Fibroblast of peridontal ligament (primary cell): Measurements from ENCODE around the gene RABEPK.
"Not testable (repeated sequence)": the region's sequence is repeated elsewhere in the genome, so short reads cannot be mapped to it uniquely, and the experiment has no call there.

Source experiments
- DNase-seq: peaks from one replicate; pipeline ENCODE4 v3.0.0-alpha.2; 2010; ENCODE audit errors: extremely low read depth

The RABEPK gene

DNA sequence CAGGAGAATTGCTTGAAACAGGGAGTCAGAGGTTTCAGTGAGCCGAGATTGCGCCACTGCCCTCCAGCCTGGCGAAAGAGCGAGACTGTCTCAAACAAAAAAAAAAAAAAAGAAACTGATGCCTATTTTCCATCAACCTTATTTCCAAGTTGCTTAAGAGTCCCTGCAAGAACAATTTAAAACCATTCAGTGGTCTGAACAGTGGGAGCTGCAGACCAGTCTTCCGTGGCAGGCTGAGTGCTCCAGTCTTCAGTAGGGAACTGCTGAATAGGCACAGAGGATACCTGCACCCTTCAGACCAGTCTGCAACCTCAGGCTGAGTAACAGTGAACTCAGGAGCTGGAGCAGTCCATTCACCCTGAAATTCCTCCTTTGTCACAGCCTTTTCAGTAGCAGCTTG, 5.9 kb upstream of the RABEPK start:
- not testable (repeated sequence) for DNase-seq

DNA sequence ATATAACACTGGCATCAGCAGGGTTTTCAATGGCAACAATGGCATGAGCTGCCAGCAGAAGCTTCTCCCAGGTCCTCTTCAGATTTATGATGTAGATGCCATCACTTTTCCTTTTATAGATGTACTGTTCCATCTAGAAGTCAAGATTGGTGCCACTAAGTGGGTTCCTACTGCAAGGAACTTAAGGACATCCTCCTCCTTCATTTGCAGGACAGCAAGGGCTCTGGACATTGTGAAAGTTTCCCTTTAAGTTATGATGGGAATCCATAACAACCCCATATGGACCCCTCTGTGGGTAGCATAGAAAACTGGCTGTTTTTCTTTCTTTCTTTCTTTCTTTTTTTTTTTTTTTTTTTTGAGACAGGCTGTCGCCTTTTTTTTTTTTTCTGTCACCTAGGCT, 4.8 kb upstream of the RABEPK start:
- DNase-seq: not testable (repeated sequence)

DNA sequence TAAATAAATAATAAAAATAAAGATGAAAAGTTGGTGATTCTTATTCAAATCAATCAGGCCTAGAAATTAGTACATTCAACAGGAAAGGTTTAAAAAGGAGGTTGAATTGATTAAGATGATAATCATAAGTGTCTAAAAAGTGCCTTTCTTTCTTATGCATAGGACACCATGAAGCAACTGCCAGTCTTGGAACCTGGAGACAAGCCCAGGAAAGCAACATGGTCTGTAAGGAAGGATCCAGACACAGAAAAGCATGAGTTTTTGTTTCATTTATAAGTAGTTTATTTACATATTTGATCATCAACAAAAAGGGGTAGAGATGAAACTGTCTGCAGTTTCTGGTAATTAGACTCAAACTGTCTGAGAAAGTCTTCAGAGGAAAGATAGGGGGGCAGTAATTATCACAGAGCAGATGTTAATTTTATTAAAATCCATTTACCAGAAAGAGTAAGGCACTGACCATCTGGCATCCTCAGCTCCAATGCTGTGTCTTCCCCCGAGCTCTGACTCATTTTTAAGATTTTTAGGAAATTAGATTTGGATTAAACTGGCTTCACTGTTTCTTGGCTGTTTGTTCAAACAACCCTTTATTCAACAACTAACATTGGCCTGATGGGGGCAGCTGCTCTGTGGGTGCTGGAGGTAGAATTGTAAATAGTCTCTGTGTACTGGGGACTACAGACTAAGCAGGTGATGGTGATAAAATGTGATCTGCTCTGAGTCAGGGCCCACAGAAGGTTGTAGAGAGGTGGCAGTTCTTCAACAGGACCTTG, 2.7 kb downstream of the RABEPK start:
- peak; percentile 17 for DNase-seq

DNA sequence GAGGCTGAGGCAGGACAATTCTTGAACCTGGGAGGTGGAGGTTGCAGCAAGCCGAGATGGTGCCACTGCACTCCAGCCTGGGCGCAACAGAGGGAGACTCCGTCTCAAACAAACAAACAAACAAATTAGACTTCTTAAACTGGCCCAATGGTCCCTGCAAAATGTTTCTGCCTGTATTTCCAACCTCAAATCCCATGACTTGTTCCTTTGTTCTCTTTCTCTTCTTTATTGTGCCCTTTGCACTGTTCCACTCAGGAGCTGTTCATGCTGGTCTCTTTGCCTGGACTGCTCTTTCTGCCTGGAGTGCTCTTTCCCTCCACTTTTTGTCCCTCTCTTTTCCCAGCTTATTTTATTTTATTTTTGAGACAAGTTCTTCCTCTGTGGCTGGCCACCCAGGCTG, 4.1 kb downstream of the RABEPK start:
- DNase-seq: no peak

DNA sequence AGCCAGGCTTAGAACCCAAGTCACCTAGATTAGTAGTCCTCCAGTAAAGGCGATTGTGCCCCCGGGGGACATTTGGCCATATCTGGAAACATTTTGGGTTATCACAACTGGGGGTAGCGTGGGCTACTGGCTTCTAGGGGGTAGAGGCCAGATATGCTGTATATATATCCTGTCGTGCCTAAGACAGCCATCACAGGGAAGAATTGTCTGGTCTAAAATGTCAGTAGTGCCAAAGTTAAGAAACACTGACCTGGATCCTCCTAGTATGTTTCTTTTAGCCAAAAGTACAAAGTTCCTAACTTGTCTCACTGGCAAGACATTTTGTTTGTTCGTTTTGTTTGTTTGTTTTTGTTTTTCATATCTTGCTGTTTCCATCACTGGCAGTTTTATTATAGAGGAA, 13.8 kb downstream of the RABEPK start:
- no peak for DNase-seq

DNA sequence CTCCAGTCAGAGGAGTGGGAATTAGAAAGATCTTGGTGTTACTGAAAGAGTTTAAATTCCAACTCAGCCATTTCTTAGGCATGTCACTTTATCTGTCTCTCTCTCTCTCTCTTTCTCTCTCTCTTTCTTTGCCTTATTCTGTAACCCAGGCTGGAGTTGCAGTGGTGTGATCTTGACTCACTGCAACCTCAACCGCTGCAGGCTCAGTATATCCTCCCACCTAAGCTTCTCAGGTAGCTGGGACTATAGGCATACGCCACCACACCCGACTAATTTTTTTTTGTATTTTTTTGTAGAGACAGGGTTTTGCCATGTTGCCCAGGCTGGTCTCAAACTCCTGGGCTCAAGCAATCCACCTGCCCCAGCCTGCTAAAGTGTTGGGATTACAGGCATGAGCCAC, 18.3 kb downstream of the RABEPK start:
- DNase-seq: no peak

DNA sequence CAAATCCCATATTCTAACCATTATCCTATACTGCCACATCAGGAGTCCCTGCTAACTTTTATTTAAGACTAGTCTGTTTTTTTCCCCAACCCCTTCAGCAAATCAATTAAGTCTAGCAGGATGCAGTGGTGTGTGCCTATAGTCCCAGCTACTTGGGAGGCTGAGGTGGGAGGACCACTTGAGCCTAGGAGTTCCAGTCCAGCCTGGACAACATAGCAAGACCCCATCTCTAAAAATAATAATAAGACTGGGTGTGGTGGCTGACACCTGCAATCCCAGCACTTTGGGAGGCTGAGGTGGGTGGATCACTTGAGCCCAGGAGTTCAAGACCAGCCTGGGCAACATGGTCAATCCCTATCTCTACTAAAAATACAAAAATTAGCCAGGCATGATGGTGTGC, 24.5 kb downstream of the RABEPK start:
- not testable (repeated sequence) for DNase-seq

DNA sequence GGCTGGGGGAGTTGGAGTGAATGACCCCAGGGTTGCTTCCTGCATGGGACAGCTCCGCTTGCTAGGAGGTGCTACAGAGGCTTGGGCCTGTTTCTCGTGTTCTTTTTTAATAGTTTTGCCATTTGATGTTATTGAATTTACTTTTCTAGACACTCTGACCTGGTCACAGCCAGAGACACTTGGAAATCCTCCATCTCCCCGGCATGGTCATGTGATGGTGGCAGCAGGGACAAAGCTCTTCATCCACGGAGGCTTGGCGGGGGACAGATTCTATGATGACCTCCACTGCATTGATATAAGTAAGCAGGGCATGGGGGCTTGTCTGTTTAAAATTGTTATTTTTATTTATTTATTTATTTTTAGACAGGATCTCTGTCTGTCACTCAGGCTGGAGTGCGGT, 27.4 kb downstream of the RABEPK start:
- no peak for DNase-seq

DNA sequence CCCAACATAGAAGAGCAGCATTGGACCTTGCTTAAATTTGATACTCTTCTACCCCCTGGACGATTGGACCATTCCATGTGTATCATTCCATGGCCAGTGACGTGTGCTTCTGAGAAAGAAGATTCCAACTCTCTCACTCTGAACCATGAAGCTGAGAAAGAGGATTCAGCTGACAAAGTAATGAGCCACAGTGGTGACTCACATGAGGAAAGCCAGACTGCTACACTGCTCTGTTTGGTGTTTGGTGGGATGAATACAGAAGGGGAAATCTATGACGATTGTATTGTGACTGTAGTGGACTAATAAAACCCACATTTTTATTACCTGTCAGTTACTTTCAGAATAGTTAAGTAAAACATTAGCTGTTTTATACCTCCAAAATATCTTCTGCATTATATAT, 33.3 kb downstream of the RABEPK start:
- DNase-seq: peak; percentile 99

DNA sequence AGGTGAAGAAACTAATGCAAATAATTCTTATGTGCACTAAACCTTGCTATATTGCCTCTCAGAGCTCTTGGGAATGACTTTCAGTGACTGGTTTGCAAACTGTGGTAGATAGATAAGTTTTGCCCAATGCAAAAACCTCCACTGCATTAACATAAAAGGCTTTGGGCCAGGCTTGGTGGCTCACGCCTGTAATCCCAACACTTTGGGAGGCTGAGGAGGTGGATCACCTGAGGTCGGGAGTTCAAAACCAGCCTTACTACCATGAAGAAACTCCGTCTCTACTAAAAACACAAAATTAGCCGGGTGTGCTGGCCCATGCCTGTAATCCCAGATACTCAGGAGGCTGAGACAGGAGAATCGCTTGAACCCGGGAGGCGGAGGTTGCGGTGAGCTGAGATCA, 33.8 kb downstream of the RABEPK start:
- not testable (repeated sequence) for DNase-seq

DNA sequence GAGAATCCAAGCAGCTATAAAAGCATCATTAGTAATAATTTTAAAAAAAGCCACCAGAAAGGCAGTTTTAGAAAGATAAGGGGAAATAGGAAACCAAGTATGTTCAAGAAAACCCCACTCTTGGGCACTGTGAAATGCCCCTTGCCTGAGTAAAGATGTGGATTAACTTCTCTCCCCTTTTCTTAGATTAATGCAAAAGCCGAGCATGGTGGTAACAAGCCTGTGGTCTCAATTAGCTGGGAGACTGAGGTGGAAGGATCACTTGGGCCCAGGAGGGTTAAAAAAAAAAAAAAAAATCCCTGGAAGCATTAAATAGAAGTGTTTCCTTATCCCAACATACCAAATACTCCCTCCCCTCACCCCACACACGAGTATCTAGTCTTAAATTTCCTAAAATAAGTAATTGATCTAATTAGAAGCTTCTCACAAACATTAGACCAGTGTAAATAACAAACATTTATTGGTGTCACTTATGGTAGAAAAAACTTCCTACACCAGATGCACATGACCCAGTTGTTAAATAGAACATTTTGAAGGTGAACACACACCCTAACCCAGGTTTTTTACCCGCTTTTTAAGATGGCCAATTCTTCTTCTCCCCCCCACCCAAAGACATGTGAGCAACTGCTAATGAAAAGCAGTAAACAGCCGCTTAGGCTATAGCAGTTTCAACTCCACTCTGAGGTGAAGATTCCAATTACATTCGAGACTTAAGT, 35.6 kb downstream of the RABEPK start:
- DNase-seq: peak; percentile 22

DNA sequence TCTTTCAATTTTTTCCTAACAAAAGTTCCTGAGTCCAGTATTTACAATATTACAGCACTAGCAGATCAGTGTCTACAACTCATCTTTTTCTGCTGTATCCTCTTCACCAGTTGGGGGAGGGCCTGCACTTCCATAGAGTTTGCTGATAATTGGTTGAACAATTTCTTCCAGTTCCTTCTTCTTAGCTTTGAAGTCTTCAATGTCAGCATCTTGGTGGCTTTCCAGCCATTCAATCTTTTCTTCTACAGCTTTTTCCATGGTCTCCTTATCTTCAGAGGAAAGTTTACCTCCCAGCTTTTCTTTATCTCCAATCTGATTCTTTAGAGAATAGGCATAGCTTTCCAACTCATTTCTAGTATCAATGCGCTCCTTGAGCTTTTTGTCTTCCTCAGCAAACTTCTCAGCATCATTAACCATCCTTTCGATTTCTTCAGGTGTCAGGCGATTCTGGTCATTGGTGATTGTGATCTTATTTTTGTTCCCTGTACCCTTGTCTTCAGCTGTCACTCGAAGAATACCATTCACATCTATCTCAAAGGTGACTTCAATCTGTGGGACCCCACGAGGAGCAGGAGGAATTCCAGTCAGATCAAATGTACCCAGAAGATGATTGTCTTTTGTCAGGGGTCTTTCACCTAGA, 36.3 kb downstream of the RABEPK start:
- not testable (repeated sequence) for DNase-seq

DNA sequence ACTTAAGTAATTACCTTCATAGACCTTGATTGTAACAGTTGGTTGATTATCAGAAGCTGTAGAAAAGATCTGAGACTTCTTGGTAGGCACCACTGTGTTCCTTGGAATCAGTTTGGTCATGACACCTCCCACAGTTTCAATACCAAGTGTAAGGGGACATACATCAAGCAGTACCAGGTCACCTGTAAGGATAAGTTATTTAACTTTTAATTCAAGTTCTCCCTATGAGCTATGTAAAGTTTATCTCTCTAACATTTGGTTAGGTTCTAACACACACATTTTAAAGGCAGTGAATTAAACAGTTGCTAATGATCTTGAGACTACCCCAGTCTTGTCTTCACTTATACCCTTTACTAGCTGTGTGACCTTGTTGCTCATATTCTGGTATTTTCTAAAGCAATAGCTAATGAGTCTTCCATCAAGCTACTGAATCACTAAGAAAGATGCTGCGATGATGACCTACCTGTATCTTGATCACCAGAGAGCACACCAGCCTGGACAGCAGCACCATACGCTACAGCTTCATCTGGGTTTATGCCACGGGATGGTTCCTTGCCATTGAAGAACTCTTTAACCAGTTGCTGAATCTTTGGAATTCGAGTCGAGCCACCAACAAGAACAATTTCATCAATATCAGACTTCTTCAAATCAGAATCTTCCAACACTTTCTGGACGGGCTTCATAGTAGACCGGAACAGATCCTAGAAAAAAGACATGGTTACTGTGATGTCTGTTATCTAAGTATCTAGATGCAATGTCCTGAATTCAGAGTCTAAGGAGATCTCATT, 38.0 kb downstream of the RABEPK start:
- DNase-seq: peak; percentile 12

DNA sequence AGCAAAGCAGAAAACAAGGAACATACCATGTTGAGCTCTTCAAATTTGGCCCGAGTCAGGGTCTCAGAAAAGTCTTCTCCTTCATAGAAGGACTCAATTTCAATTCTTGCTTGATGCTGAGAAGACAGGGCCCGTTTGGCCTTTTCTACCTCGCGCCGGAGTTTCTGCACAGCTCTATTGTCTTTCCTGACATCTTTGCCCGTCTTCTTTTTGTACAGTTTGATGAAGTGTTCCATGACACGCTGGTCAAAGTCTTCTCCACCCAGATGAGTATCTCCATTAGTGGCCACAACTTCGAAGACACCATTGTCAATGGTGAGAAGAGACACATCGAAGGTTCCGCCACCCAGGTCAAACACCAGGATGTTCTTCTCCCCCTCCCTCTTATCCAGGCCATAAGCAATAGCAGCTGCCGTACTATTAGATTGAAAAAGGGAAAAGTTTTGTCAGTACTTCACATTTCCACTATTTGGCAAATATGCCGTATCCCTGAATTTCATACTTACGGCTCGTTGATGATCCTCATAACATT, 38.6 kb downstream of the RABEPK start:
- peak; percentile 16 for DNase-seq

DNA sequence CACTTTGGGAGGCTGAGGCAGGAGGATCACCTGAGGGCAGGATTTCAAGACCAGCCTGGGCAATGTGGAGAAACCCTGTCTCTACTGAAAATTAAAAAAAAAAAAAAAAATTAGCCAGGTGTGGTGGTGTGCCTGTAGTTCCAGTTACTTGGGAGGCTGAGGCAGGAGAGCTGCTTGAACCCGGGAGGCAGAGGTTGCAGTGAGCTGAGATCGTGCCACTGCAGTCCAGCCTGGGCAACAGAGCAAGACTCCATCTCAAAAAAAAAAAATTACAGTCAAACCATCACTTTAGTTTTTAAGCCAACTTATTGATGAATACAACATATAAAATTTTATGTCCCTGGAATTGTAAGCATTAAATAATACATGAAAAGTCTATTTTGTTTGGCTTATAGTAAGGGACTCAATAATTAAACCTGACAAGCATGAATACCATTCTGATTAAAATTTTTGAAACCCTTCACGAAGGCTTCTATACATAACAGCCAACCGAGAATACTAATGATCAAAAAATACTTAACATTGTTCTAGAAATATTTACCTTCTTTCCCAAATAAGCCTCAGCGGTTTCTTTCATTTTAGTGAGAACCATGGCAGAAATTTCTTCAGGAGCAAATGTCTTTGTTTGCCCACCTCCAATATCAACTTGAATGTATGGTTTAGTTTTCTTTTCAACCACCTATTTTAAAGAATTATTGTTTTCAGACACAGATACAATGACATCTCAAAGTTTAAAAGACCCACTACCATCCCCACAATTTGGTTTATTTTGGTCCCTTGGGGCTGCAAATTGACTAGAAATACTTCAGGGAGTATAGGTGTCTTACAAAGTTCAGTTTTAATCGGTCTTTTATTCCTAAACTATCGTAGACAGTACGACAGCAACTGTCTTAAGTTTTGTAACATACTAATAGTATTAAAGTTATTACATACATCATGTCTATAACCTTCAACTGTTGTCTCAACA, 39.6 kb downstream of the RABEPK start:
- peak; percentile 27 for DNase-seq

DNA sequence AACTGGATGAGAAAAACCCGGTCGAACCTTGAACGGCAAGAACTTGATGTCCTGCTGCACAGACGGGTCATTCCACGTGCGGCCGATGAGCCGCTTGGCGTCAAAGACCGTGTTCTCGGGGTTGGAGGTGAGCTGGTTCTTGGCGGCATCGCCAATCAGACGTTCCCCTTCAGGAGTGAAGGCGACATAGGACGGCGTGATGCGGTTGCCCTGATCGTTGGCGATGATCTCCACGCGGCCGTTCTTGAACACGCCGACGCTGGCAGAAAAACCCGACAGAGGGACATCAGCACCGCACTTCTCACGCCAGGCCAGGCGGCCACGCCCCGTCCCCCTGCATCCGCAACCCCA, 40.3 kb downstream of the RABEPK start:
- DNase-seq: peak; percentile 24

DNA sequence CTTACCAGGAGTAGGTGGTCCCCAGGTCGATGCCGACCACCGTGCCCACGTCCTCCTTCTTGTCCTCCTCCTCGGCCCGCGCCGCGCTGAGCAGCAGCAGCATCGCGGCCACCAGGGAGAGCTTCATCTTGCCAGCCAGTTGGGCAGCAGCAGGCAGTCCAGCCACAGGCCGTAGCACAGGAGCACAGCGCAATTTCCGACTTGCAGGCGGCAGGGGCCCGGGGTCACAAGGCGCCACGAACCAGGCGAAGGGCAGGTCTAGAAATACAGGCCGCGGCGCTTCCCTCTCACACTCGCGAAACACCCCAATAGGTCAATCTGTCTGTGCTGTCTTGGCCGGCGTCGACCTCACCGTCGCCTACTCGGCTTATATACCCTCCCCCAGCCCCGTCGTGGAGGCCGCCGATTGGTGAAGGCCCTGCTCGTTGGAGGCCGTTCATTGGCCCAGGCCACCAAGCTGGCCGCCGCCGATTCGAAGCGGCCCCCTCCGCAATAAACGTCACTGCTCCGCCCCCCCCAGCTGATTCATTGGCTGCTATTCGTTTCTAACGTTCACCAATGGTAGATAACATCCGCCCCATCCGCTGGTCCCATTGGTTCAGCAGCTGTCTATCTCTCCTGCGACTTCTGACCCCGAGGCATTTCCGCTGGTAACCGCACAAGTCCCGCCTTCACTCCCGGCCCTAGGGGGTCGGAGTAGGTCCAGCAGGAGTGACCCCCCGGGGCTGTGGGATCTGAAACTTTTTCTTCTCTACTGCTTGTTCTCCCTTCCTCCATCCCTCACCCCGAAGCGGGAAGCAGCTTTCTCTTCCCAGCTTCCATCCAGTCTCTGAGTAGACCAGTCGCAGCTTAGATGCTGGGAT, 40.9 kb downstream of the RABEPK start, which contains the start of gene HSPA5:
HSPA5 (minus strand) TSS at position 344 of the 863 bp plus-strand sequence; CDS start at position 127, 217 bp downstream.
- DNase-seq: peak; percentile 100

DNA sequence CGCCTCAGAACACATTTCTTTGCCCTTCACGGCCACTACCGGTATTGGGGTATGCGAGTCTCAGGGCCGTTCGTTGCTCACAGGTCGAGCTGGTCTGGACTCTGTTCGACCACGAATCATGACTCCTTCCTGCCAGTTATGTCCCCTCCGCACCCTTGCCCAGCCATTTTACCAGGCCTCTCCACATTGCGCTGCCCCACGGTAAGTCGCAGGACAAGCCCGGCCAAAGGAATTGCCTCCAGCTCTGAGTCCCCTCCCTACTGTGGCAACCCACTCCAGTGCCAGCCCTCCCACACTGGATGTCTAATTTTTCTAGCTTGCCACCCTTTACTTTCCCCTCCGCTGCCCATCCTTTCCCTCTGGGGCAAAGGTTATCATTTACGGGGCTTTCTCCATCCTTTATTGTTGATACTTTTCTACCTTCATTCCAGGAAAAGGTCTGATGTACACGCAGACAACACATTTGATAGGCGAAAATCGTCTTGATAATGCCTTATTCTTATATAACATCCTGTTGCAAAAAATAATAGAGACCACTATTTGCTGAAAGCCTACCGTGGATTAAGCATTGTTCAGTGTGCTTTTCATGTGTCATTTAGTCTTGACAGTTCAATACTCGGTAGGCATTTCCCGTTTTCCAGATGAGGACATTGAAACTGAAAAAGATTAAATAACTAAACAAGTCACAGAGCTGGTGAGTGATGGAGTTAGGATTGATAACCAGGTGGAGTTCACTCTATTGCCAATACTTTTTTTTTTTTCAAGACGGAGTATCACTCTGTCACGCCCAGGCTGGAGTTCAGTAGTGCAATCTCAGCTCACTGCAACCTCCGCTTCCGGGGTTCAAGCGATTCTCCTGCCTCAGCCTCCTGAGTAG, 41.8 kb downstream of the RABEPK start:
- DNase-seq: no peak
